Testis (tissue), 2 donors: ENCODE results near the gene NINL.

Source experiments
- POLR2A ChIP-seq: fragments of 450-650 bp; IDR thresholded peaks from one replicate; pipeline ENCODE4 v1.6.1; 2017; ENCODE audit warnings: antibody characterized with exemption, mild to moderate bottlenecking, moderate library complexity
- TF ChIP-seq, protein P1 (sequence below), 3 experiments: fragments of 450-650 bp in 2 of 3; fragments of 200-600 bp in 1 of 3; sonication (generic) in 1 of 3; IDR thresholded peaks; one replicate each; pipeline ENCODE4 v1.5.1; 2016 to 2019; ENCODE audit warnings: antibody characterized with exemption in 3 of 3, mild to moderate bottlenecking in 2 of 3, moderate library complexity in 1 of 3

DNA sequence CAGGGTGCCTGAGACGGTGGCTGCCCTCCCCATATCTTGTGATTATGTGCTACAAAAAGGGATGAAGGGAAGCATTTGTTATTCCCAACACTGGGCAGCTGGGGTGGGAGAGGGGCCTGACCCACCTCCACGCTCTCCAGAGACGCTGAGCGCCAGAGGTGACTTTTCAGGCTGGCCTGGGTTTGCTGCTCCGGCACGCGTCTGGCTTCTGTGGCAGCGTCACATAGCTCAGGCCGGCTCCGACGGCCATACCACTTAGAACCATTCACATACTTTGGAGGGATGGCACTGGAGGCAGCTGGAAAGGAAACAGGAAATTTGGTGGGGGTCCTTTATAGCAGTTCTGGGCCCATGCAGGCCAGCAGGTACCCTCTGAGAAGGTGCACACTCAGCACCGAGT, 72.6 kb downstream of the NINL start:
- TF ChIP-seq POLR2A = no peak
- TF ChIP-seq, protein P1, sequence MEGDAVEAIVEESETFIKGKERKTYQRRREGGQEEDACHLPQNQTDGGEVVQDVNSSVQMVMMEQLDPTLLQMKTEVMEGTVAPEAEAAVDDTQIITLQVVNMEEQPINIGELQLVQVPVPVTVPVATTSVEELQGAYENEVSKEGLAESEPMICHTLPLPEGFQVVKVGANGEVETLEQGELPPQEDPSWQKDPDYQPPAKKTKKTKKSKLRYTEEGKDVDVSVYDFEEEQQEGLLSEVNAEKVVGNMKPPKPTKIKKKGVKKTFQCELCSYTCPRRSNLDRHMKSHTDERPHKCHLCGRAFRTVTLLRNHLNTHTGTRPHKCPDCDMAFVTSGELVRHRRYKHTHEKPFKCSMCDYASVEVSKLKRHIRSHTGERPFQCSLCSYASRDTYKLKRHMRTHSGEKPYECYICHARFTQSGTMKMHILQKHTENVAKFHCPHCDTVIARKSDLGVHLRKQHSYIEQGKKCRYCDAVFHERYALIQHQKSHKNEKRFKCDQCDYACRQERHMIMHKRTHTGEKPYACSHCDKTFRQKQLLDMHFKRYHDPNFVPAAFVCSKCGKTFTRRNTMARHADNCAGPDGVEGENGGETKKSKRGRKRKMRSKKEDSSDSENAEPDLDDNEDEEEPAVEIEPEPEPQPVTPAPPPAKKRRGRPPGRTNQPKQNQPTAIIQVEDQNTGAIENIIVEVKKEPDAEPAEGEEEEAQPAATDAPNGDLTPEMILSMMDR (IDR thresholded peaks at IDR 0.05) = no peak
